CD8-positive, alpha-beta memory T cell (primary cell): Measurements from ENCODE around the gene GMCL2. TPM values are rescaled to one million over a fixed set of nuclear protein-coding genes. Genes with fewer than 3 reads are reported as not detected.
A peak's percentile ranks its signal among the peaks of the same experiment; 100 is the strongest.

Experiments
- CTCF ChIA-PET: fragments of 350-600 bp; sonication (Branson Sonifier 250); formaldehyde crosslinking; loops from one replicate; lab custom pipeline; 2021; ENCODE audit warnings: antibody characterized with exemption; lab: Charles Lee
- POLR2A ChIA-PET: fragments of 350-600 bp; sonication (Branson Sonifier 250); formaldehyde crosslinking; loops from one replicate; lab custom pipeline; 2021; ENCODE audit warnings: antibody characterized with exemption; lab: Charles Lee
- DNase-seq, 5 donors: peaks; one replicate each; pipeline versions ENCODE4 v3.0.0 to v3.0.0-alpha.2; 2020 to 2022; ENCODE audit warnings: mixed read lengths in 1 of 5
- H3K27ac ChIP-seq: one replicate; pipeline ENCODE4 v1.7.0; 2013; ENCODE audit warnings: low read depth, mild to moderate bottlenecking, low read length, moderate library complexity
- H3K27me3 ChIP-seq: 2 replicates; pipeline ENCODE4 v1.7.0; 2013; ENCODE audit warnings: low read length, mild to moderate bottlenecking; ENCODE audit not compliant: insufficient read depth, poor library complexity, severe bottlenecking
- H3K36me3 ChIP-seq: 2 replicates; pipeline ENCODE4 v1.7.0; 2013; ENCODE audit warnings: mild to moderate bottlenecking, low read length, moderate library complexity; ENCODE audit not compliant: insufficient read depth
- H3K4me1 ChIP-seq: 2 replicates; pipeline ENCODE4 v1.7.0; 2013; ENCODE audit warnings: mild to moderate bottlenecking, low read length, moderate library complexity; ENCODE audit not compliant: insufficient read depth
- H3K4me3 ChIP-seq: 2 replicates; pipeline ENCODE4 v1.7.0; 2013; ENCODE audit warnings: mild to moderate bottlenecking, low read length
- H3K9me3 ChIP-seq: 2 replicates; pipeline ENCODE4 v1.7.0; 2013; ENCODE audit warnings: mild to moderate bottlenecking, low read length
- H3K27ac Mint-ChIP-seq, 8 donors: one replicate each; pipeline ENCODE4 v1.8.0; 2020 to 2021; ENCODE audit warnings: mixed read lengths in 8 of 8, mild to moderate bottlenecking in 6 of 8, inconsistent platforms in 3 of 8, moderate library complexity in 3 of 8
- H3K27me3 Mint-ChIP-seq, 2 donors: one replicate each; pipeline ENCODE4 v1.8.0; 2020 to 2021; ENCODE audit warnings: mixed read lengths in 2 of 2, mild to moderate bottlenecking in 1 of 2, moderate library complexity in 1 of 2
- H3K36me3 Mint-ChIP-seq, 3 donors: one replicate each; pipeline ENCODE4 v1.8.0; 2020 to 2021; ENCODE audit warnings: mixed read lengths in 3 of 3, inconsistent platforms in 1 of 3, mild to moderate bottlenecking in 1 of 3
- H3K4me1 Mint-ChIP-seq, 3 donors: one replicate each; pipeline ENCODE4 v1.8.0; 2020 to 2021; ENCODE audit warnings: mixed read lengths in 3 of 3, inconsistent platforms in 1 of 3, mild to moderate bottlenecking in 1 of 3
- H3K4me3 Mint-ChIP-seq, 7 donors: one replicate each; pipeline ENCODE4 v1.8.0; 2020 to 2021; ENCODE audit warnings: mixed read lengths in 7 of 7, mild to moderate bottlenecking in 6 of 7, moderate library complexity in 4 of 7, inconsistent platforms in 2 of 7
- H3K9me3 Mint-ChIP-seq, 5 donors: one replicate each; pipeline ENCODE4 v1.8.0; 2020 to 2022; ENCODE audit warnings: mixed read lengths in 5 of 5, mild to moderate bottlenecking in 3 of 5, moderate library complexity in 2 of 5, inconsistent platforms in 1 of 5
- polyA plus RNA-seq: library from polyadenylated mRNA; unstranded; fragments of 300-500 nt; fragmentation: Illumina TruSeq; gene quantifications from one replicate; pipeline ENCODE4 v1.2.3, GENCODE V29; 2021
- total RNA-seq, 2 experiments: library from RNA; stranded (reverse); gene quantifications; one replicate each; pipeline ENCODE4 v1.2.3, GENCODE V29; 2021

GMCL2 gene
- total and polyA plus RNA-seq, 3 experiments from 2014 or later: not detected

DNA sequence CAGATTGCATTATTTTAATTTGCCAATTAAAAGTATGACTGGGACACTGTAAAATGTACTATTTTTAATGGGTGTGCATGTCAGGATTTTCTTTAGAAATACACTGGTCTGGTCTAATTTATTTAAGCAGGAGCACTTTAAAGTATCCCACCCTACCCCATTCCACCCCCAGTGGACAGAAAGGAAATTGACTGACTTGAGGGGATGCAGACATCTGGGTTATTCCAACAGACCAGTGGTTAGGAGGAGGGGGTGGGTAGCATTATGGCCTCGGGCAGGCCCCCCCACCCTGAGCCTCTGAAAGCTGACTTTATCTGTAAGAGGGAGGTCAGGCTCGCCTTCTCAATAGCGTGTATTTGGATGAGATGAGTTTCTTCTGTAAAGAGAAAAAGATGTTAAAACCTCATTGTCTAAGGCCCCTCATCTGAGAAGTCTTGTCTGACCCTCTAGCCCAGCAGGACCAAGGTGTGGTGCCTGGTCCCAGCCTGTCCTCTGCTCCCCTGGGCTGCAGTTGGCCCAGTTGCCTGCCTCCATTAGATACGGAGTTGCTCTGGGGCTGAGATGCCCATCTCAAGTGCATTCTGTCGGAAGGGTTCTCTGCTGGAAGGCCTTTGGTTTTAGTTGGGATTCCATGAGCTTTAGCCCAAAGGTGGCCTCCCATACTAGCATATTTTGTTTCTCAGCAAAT is 21.5 kb upstream of the GMCL2 start:
- H3K9me3 Mint-ChIP-seq: peaks cover 0 to 2% (median 0%) of the 10 kb centered on the region in 5 donors
- no peak for DNase-seq
- peaks cover 6 to 86% (median 7%) of the 10 kb centered on the region in 3 donors for H3K36me3 Mint-ChIP-seq
- Histone ChIP-seq H3K36me3 (peaks cover 67% of the 10 kb centered on the region), H3K27me3 (no peaks in the 10 kb centered on the region), H3K9me3 (no peaks in the 10 kb centered on the region), H3K4me3 (no peak overlapping the region), H3K27ac (no peak overlapping the region), H3K4me1 (peaks cover 32% of the 10 kb centered on the region)
- CTCF ChIA-PET: no interaction called here
- H3K4me1 Mint-ChIP-seq: peaks cover 31 to 67% (median 41%) of the 10 kb centered on the region in 3 donors
- H3K4me3 Mint-ChIP-seq: peak overlapping the region in 1 of 7 donors; percentile 32
- H3K27ac Mint-ChIP-seq: peak overlapping the region in 3 of 8 donors; percentile 26 to 94 (median 70)
- H3K27me3 Mint-ChIP-seq: peaks cover 0 to 2% of the 10 kb centered on the region in 2 donors
- POLR2A ChIA-PET: no interaction called here

DNA sequence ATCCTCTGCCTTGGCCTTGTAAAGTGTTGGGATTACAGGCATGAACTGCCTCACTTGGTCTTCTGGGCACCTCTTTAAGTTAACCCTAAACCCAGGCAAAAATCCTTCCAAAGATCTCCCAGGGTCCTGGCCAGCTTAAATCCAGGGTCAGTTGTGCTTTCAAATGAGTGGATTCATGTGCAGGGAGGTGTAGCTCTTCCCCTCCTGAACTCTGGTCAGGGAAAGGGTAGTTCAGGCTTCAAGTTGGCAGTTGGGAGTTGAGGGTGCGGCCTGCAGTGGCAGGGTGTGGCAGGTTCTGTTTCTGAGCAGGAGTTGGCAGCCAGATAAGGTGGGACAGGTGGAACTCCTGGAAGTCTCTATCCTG is 20.7 kb upstream of the GMCL2 start:
- H3K36me3 ChIP-seq: peaks cover 61% of the 10 kb centered on the region
- ChIA-PET POLR2A (no interaction called here), CTCF (interaction anchor here (1.2 kb wide), 1 partner anchor 87 kb away, joined by 3 read pairs; no protein-coding TSS in a partner anchor)
- peaks cover 0 to 2% (median 0%) of the 10 kb centered on the region in 5 donors for H3K9me3 Mint-ChIP-seq
- H3K27me3 ChIP-seq: no peaks in the 10 kb centered on the region
- H3K9me3 ChIP-seq: no peaks in the 10 kb centered on the region
- no peak overlapping the region for H3K4me3 ChIP-seq
- H3K4me3 Mint-ChIP-seq: peak overlapping the region in 4 of 7 donors; percentile 11 to 89 (median 35)
- H3K27me3 Mint-ChIP-seq: peaks cover 0 to 2% of the 10 kb centered on the region in 2 donors
- no peak for DNase-seq
- peaks cover 32% of the 10 kb centered on the region for H3K4me1 ChIP-seq
- peaks cover 6 to 78% (median 7%) of the 10 kb centered on the region in 3 donors for H3K36me3 Mint-ChIP-seq
- H3K4me1 Mint-ChIP-seq: peaks cover 29 to 59% (median 38%) of the 10 kb centered on the region in 3 donors
- H3K27ac Mint-ChIP-seq: peak overlapping the region; percentile 61 to 94 (median 82)
- peak overlapping the region; percentile 25 for H3K27ac ChIP-seq

DNA sequence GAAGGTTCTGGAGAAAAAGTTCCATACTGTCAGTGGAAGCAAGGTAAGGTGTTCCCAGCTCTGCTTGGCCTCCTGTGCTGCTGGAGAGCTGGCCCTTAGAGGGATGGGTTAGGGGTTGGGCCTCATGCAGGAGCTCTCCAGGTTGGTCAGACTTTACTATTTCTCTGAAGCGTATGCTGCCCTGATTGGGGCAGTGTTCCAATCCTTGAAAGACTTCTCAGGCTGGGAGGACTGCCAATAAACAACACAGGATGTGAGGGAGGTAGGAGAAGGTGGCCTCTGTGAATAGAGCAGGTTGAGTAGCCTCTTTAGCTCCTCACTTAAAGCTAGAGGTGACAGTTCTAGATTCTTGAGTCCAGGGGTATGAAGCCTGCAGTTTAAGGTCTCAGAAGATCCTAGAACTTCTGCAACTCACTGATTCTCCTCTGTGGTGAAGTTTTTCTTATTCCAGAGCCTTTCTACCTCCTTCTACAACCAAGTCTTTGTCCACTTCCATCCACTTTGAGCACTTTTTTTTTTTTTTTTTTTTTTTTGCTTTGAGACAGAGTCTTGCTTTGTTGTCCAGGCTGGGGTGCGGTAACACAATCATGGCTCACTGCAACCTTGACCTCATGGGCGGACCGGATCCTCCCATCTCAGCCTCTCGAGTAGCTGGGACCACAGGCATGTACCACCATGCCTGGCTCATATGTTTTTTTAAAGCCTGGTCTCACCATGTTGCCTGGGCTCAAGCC is 20.2 kb upstream of the GMCL2 start:
- Mint-ChIP-seq H3K9me3 (peaks cover 0 to 2% (median 0%) of the 10 kb centered on the region in 5 donors), H3K4me1 (peaks cover 29 to 59% (median 38%) of the 10 kb centered on the region in 3 donors), H3K27me3 (peaks cover 0 to 2% of the 10 kb centered on the region in 2 donors), H3K27ac (peak overlapping the region; percentile 32 to 95 (median 86)), H3K4me3 (peak overlapping the region in 6 of 7 donors; percentile 15 to 89 (median 42)), H3K36me3 (peaks cover 6 to 72% (median 7%) of the 10 kb centered on the region in 3 donors)
- CTCF ChIA-PET: interaction anchor here (0.7 to 1.2 kb wide), 3 partner anchors 12 to 674 kb away, joined by 3 read pairs; no protein-coding TSS in a partner anchor
- Histone ChIP-seq H3K9me3 (no peaks in the 10 kb centered on the region), H3K4me1 (peaks cover 32% of the 10 kb centered on the region), H3K36me3 (peaks cover 56% of the 10 kb centered on the region), H3K4me3 (no peak overlapping the region), H3K27ac (peak overlapping the region; percentile 25), H3K27me3 (no peaks in the 10 kb centered on the region)
- DNase-seq: no peak
- POLR2A ChIA-PET: no interaction called here

DNA sequence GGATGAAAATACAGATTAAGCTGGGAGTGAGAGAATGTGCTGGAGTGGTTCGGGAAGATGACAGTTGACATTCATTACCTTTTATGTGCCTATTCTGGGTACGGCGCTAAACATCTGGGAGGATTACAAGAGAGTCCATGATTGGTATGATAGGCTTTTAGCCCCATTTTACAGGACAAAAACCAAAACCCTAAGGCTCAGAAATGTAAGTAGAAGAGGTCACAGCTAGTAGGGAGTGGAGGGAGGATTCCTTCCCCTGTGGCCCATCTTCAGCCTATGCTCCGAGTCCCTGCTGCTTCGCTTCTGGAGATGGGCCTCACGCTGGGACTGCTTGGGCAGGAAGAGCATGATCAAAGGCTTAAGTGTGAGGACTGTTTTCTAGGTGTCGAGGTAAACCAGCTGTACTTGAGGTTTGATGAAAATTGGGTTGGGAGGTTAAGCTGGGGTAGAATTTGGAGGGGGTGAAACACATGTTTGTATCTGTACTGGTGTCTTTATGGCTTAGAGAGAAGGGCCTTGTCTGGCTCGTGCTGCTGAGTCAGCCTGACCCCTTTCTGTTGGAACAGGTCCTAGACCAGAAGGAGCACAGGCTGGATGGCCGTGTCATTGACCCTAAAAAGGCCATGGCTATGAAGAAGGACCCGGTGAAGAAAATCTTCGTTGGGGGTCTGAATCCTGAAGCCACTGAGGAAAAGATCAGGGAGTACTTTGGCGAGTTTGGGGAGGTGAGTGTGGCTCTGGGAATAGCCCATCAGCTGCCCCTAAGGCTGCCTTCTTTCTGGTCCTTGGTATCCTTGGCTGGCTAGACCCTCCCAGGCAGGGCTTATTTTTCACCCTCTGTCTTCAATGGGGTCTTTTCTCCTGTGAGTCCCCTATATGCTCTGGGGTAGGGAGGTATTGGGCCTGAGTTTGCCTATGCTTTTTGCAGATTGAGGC is 19.3 kb upstream of the GMCL2 start:
- peaks cover 0 to 2% (median 0%) of the 10 kb centered on the region in 5 donors for H3K9me3 Mint-ChIP-seq
- Histone ChIP-seq H3K36me3 (peaks cover 47% of the 10 kb centered on the region), H3K27ac (peak overlapping the region; percentile 79), H3K9me3 (no peaks in the 10 kb centered on the region), H3K27me3 (no peaks in the 10 kb centered on the region), H3K4me1 (peaks cover 32% of the 10 kb centered on the region), H3K4me3 (peak overlapping the region; percentile 91)
- H3K4me3 Mint-ChIP-seq: peak overlapping the region; percentile 78 to 89 (median 84)
- peaks cover 0 to 2% of the 10 kb centered on the region in 2 donors for H3K27me3 Mint-ChIP-seq
- ChIA-PET CTCF (interaction anchor here (0.7 to 1.2 kb wide), 6 partner anchors 10 to 673 kb away, joined by 3 to 4 read pairs (median 3); no protein-coding TSS in a partner anchor), POLR2A (interaction anchor here (0.5 to 1.0 kb wide), 4 partner anchors 9 to 74 kb away, joined by 3 read pairs; no protein-coding TSS in a partner anchor)
- peak overlapping the region; percentile 79 to 95 (median 86) for H3K27ac Mint-ChIP-seq
- H3K4me1 Mint-ChIP-seq: peaks cover 28 to 55% (median 38%) of the 10 kb centered on the region in 3 donors
- H3K36me3 Mint-ChIP-seq: peaks cover 6 to 63% (median 7%) of the 10 kb centered on the region in 3 donors
- DNase-seq: peak in 2 of 5 donors; percentile 28 to 34

DNA sequence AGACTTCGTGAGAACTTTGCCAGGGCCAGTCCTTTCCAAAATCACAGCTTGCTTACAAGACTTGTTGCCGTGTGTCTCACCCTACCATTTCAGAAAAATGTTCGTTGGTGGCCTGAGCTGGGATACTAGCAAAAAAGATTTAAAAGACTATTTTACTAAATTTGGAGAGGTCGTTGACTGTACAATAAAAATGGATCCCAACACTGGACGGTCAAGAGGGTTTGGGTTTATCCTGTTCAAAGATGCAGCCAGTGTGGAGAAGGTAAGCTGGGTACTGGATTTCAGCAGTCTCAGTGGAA is 18.5 kb upstream of the GMCL2 start:
- Mint-ChIP-seq H3K27ac (peak overlapping the region; percentile 79 to 95 (median 86)), H3K4me3 (peak overlapping the region; percentile 78 to 89 (median 84)), H3K36me3 (peaks cover 6 to 56% (median 7%) of the 10 kb centered on the region in 3 donors), H3K9me3 (peaks cover 0 to 2% (median 0%) of the 10 kb centered on the region in 5 donors), H3K4me1 (peaks cover 27 to 52% (median 37%) of the 10 kb centered on the region in 3 donors), H3K27me3 (peaks cover 0 to 2% of the 10 kb centered on the region in 2 donors)
- H3K27me3 ChIP-seq: no peaks in the 10 kb centered on the region
- H3K4me3 ChIP-seq: peak overlapping the region; percentile 91
- peak overlapping the region; percentile 79 for H3K27ac ChIP-seq
- H3K36me3 ChIP-seq: peaks cover 39% of the 10 kb centered on the region
- H3K9me3 ChIP-seq: no peaks in the 10 kb centered on the region
- ChIA-PET CTCF (interaction anchor here (0.8 to 1.2 kb wide), 3 partner anchors 9 to 60 kb away, joined by 3 to 4 read pairs (median 3); no protein-coding TSS in a partner anchor), POLR2A (interaction anchor here (0.5 to 1.0 kb wide), 3 partner anchors 10 to 73 kb away, joined by 3 read pairs; no protein-coding TSS in a partner anchor)
- H3K4me1 ChIP-seq: peaks cover 32% of the 10 kb centered on the region
- no peak for DNase-seq

DNA sequence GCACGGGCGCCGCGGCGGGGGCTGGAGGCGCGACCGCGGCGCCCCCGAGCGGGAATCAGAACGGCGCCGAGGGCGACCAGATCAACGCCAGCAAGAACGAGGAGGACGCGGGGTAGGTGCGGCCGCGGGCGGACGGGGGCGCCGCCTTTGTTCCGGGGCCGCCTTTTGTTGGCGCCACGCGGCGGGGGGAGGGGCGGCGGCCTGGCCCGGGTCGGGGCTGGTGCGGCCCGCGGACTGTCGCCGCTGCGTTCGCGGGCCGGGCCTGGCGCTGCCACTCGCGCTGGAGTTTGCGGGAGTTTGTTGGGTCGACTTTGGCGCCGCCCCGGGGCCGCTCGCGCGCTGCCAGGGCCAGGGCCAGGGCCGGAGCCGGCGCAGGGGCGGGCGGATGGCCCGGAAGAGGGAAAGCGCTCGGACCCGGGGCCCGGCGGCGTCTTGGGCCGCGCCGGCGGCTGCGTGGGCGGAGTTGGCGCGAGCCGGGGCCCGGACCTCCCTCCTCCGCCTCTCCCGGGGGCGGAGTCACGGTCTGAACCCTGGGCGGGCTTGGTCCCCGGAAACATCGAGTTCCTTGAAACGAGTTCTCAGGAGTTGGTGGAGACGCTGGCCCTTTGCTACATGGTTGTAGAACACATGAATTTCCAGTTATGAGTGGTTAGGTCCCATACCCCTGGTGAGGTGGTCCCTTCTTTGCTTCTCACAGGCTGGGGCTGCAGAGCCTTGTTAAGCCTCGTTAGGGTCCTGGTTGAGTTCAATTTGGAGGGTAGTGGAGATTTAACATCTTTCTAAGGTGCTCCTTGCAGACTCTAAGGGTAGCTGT is 18.0 kb upstream of the GMCL2 start:
- peak; percentile 64 to 79 (median 66) for DNase-seq
- H3K27me3 Mint-ChIP-seq: peaks cover 0 to 2% of the 10 kb centered on the region in 2 donors
- peaks cover 0 to 2% (median 0%) of the 10 kb centered on the region in 5 donors for H3K9me3 Mint-ChIP-seq
- Histone ChIP-seq H3K4me3 (peak overlapping the region; percentile 91), H3K36me3 (peaks cover 34% of the 10 kb centered on the region), H3K4me1 (peaks cover 32% of the 10 kb centered on the region), H3K27ac (peak overlapping the region; percentile 79), H3K9me3 (no peaks in the 10 kb centered on the region), H3K27me3 (no peaks in the 10 kb centered on the region)
- peaks cover 6 to 50% (median 7%) of the 10 kb centered on the region in 3 donors for H3K36me3 Mint-ChIP-seq
- ChIA-PET CTCF (interaction anchor here (0.8 to 1.5 kb wide), 3 partner anchors 8 to 60 kb away, joined by 3 to 8 read pairs (median 3); no protein-coding TSS in a partner anchor), POLR2A (interaction anchor here (0.9 to 1.3 kb wide), 7 partner anchors 8 to 1419 kb away, joined by 3 to 7 read pairs (median 3); partner anchors contain the start of genes HNRNPH1 and NHP2)
- H3K4me3 Mint-ChIP-seq: peak overlapping the region; percentile 84 to 99 (median 96)
- peak overlapping the region; percentile 72 to 94 (median 84) for H3K27ac Mint-ChIP-seq
- H3K4me1 Mint-ChIP-seq: peaks cover 27 to 48% (median 31%) of the 10 kb centered on the region in 3 donors
